Activated gamma-delta T cell treated with Interleukin-2 at 50 U/mL for 16 hours (primary cell): Measurements from ENCODE around the gene A1BG.

Experiments
- DNase-seq: peaks from one replicate; pipeline ENCODE4 v3.0.0-alpha.2; 2020

Gene A1BG

DNA sequence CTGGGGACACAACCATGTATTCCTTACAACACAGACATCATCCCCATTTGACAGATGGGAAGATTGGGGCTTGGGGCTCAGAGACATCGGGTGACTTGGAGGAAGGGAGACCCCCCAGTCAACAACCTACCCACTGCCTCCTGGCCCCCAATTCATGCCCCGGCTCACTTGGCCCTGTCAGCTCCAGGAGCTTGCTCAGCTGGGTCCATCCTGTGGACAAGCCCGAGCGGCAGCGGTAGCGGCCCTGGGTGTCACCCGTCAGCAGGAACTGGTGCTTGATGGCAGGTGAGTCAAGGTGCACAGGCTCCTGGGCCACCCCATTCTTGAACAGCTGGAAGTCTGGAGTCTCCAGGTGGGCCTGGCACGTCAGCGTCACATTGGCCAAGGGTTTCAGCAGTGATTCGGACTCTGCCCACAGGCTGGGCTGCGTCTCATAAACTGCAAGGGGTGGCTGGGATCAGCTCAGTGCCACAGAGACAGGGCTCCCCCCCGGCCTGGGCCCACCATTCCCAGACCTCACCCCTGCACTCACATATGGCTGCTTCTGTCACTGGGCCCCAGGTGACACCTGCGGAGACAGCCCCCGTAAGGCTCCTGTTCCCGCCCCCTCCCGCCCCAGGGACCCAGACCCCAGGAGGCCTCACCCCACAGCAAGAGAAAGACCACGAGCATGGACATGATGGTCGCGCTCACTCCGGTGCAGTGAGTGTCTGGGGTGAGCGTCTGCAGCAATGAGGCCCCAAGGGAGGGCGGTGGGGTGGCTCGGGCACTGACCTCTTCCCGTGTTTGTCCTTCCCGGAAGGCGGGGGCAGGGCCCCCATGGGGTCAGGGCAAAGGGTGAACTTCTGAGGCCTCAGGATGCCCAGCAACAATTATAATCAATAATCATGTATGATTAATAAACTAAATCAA lies at the start of gene A1BG:
A1BG (minus strand) TSS at position 733 of the 912 bp plus-strand sequence; CDS start at position 678, 55 bp downstream.
- DNase-seq, result no peak

DNA sequence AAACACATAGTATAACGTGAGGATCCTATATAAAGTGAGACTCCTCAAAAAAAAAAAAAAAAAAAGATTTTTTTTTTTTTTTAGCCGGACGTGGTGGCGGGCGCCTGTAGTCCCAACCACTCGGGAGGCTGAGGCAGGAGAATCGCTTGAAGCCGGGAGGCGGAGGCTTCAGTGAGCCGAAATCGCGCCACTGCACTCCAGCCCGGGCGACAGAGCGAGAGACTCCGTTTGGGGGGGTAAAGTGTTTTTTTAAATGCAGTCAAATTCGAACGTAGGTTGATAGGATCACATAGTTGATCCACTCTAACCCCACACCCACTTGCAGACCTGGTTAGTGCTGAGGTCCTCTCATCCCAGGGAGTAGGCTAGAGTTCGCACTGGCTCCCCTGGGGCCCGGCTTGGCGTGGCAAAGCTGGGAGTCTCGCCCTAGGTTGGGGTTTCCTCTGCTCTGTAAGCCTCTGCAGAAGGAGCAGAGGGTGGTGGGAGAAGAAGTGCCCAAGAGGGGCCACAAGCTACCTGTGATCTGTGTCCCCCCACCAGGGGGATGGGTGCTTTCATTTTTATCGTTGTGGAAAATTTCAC lies 48.6 kb upstream of the A1BG start:
- DNase-seq, result no peak

- DNase-seq, result peak; percentile 99
Measured at GRCh38 chr19:58400916-58401839, 47.9 kb upstream of the A1BG start.

- no peak for DNase-seq
Measured at GRCh38 chr19:58400316-58400915, 47.1 kb upstream of the A1BG start.

DNA sequence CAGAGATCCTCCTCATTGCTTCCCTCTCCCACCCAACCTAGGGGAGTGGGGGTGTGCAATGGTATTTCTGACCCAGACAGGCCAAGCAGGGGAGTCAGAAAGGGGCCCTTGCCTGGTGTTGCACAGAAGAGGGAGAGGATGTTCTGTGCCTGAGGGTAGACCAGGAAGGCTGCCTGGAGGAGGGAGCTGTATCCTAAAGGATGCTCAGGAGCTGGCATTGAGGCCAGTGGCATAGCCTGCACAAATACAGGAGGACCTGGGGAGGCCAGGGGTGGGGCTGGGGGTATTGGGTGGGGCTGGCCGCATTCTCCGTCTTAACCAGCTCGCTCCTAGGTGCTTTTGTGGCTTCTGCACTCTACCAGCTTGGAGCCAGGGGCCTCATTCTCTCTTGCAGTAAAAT lies 46.6 kb upstream of the A1BG start:
- no peak for DNase-seq

DNA sequence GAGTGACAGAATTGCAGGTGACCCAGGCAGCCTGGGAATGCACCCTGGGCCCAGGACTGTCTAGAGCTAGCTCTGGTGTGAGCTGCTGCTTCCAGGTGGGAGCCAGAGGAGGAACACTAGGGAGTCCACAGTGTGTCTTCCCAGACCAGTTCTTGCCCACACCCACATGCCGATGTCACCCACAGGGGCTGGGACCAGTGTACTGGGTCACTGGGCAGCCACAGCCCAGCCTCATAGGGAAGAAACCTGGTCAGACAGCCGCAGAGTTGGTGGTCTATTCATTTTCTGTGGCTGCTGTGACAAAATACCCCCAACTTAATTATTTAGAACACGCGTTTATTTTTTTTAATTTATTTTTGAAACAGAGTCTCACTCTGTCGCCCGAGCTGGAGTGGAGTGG lies 45.3 kb upstream of the A1BG start:
- DNase-seq, result no peak

DNA sequence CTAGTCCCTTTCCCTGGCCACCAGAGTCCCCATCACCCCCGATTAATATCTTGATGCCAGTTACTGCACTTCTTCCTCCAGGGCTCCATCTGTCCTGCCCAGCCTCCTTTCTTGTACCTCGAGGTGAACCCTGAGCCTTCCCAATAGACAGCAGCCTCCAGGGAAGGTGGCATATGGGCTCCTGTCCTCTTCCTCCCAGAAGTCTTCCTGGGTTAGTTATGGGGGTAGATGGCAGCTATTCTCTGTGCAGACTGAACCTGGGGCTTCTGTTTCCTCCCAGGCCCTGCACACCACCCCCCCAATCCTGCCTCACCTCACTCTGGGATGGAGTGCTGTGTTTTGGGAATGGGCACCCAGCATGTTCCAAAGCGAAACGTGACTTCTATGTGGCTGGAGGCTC lies 44.8 kb upstream of the A1BG start:
- no peak for DNase-seq

DNA sequence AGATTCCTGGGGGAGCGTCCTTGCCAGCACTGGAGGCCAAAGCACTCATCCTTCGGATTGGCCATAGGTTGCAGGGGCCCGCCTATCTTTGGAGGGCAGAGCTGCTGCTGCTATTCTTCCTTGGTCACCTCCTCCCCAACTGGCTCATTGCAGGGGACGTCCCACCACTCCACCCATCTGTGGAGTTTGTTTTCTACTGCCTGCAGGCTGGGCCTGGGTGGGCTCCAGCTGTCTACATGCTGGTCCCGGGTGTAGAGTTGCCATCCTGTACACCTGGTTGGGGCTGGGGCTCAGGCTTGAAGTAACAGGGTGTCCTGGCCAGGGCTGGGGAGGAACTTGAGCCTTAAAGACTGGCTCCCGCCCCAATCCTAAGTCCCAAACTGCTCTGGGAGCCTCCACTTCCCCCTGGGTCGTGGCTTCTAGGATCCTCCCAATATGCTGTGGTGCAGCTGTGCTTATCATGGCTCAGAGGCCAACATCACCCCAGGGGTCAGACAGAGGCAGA lies 44.3 kb upstream of the A1BG start:
- DNase-seq, result no peak

- DNase-seq, result no peak
Measured at GRCh38 chr19:58396691-58397532, 43.6 kb upstream of the A1BG start.

- DNase-seq, result no peak
Measured at GRCh38 chr19:58395979-58396627, 42.8 kb upstream of the A1BG start.

GRCh38 chr19:58395220-58395978 lies 42.1 kb upstream of the A1BG start, which contains the start of gene RNF225:
Gene RNF225 (plus strand): TSS chr19:58395656. CDS start chr19:58396090, 434 bp downstream.
- no peak for DNase-seq

DNA sequence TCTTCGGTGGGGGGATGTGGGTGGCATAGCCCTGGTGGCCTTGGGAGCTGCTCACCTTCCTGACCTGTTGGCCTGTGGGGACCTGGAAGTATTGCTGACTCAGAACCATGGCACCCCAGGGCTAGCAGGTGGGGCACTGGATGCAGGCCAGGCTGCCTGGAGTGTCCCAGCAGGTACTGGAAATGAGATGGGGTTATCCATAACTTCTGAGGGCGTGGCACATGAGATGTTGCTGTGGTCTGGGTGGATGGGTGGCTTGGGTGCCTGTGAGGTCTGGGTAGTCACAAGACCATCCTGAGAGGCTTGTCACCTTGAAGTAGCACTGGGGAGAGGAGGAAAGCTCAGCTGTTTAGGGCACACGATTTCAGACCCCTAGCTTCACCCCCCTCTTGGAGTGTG lies 41.5 kb upstream of the A1BG start:
- no peak for DNase-seq

- no peak for DNase-seq
Measured at GRCh38 chr19:58393725-58394033, 40.4 kb upstream of the A1BG start.

- no peak for DNase-seq
Measured at GRCh38 chr19:58392945-58393724, 39.8 kb upstream of the A1BG start.

- DNase-seq, result no peak
Measured at GRCh38 chr19:58388175-58388526, 34.9 kb upstream of the A1BG start.

- no peak for DNase-seq
Measured at GRCh38 chr19:58387338-58388174, 34.3 kb upstream of the A1BG start.

- peak; percentile 94 for DNase-seq
Measured at GRCh38 chr19:58386576-58387337, 33.5 kb upstream of the A1BG start, which contains the start of gene RPS5. Gene RPS5 (plus strand): TSS chr19:58387269. CDS start chr19:58388138, 869 bp downstream.
